Epithelial cell of proximal tubule (primary cell): Measurements from ENCODE around the gene B3GALT5. TPM values are rescaled to one million over a fixed set of nuclear protein-coding genes. Genes with fewer than 3 reads are reported as not detected.

Experiments used
- DNase-seq: peaks from one replicate; pipeline ENCODE4 v3.0.0-alpha.2; 2011; ENCODE audit warnings: low read depth
- H3K4me3 ChIP-seq: 2 replicates; pipeline ENCODE4 v1.5.1; 2011; ENCODE audit warnings: low read depth, mild to moderate bottlenecking, low read length
- CTCF ChIP-seq: conservative IDR thresholded peaks from 2 replicates; pipeline ENCODE4 v1.5.1; 2012; ENCODE audit warnings: low read depth, mild to moderate bottlenecking, low read length
- total RNA-seq: library from RNA; depleted of rRNA; stranded (reverse); fragments of >200 nt; gene quantifications from 2 replicates; pipeline ENCODE4 v1.2.3, GENCODE V29; 2015

B3GALT5 gene
- total RNA-seq, 1 donor from 2014 or later: 3.6 TPM

DNA sequence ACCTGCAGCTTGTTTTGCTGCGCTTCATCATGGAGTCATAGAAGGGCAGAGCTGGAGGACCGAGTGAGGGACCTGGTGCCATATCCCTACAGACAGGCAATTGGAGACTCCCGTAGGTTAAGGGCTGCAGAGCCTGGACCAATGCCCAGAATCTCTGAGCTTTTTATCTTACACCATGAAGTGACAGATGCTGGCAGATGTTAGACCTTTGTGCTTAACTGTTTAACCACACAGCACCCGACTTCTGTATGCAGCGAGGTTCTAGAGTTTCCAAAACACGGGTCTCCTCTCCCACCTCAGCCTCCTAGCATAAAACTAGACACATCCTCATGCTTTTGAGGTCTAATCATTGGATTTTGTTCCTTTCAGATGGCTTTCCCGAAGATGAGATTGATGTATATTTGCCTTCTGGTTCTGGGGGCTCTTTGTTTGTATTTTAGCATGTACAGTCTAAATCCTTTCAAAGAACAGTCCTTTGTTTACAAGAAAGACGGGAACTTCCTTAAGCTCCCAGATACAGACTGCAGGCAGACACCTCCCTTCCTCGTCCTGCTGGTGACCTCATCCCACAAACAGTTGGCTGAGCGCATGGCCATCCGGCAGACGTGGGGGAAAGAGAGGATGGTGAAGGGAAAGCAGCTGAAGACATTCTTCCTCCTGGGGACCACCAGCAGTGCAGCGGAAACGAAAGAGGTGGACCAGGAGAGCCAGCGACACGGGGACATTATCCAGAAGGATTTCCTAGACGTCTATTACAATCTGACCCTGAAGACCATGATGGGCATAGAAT lies 47.6 kb downstream of the B3GALT5 start:
- H3K4me3 ChIP-seq: no peak overlapping the region
- TF ChIP-seq CTCF: no peak
- DNase-seq: peak; percentile 59

GRCh38 chr21:39661121-39661520 lies 48.4 kb downstream of the B3GALT5 start:
- no peak for DNase-seq
- TF ChIP-seq CTCF: no peak
- no peak overlapping the region for H3K4me3 ChIP-seq

- DNase-seq: no peak
- no peak for TF ChIP-seq CTCF
- no peak overlapping the region for H3K4me3 ChIP-seq
These were observed 49.0 kb downstream of the B3GALT5 start for GRCh38 chr21:39661740-39662139.

- no peak overlapping the region for H3K4me3 ChIP-seq
- no peak for TF ChIP-seq CTCF
- DNase-seq: no peak
These were observed 49.7 kb downstream of the B3GALT5 start for GRCh38 chr21:39662411-39662953.

DNA sequence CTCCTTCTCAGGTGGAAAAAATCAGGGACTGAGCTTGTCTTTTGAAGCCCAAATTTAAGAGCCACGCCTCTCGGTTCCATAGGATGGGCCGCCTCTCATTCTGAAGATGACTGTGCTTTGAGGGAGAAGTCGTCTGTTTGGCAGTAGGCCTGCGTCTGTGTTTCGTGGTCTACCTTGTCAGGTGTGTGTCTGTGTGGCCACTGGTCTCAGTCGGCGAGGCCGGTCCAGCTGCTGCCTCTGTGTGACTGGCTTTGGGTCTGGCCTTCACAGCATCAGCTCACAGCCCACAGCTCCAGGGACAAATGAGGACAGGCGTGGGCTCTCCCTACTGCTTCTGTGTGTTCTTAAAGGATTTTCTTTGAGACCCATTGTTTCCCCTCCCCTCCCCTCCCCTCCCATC lies 50.3 kb downstream of the B3GALT5 start:
- H3K4me3 ChIP-seq: no peak overlapping the region
- no peak for DNase-seq
- TF ChIP-seq CTCF: no peak

GRCh38 chr21:39663742-39664492 lies 51.2 kb downstream of the B3GALT5 start:
- no peak for TF ChIP-seq CTCF
- no peak overlapping the region for H3K4me3 ChIP-seq
- DNase-seq: no peak
